ENCODE measurements around the gene ALDH1L2.

DNA sequence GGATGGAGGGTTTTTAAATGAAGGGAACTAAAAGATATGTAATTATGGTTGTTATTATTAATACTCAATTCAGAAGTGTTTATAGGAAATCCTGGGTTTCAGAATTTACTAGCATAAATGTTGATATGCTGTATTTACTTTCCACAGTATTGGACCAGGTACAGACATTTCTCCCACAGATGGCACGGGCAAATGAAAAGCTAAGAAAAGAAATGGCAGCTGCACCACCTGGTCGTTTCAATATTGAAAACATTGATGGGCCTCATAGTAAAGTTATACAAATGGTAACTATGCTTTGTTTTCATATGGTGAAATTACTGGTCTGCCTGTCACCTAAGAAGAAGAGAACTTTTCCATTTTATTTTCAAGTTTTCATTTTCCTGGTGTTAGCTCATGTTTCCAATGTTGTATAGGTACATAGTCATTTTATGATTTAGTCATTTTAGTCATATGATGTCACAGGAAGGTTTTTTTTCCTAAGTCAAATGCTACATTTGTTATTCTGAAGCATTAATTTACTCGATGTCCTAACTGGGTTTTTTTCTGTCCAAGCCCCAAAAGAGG, 92.6 kb downstream of the ALDH1L2 start:
- TF ChIP-seq GATA2 (IDR thresholded peaks at IDR 0.05; ENCODE audit: low read depth, low read length) (no peak), GATA3 (IDR thresholded peaks at IDR 0.05; ENCODE audit: low read depth, low read length) (no peak)

Measured in SH-SY5Y (cell line).